Adipose tissue (tissue), 3 donors: Measurements from ENCODE around the gene COA5. TPM values are rescaled to one million over a fixed set of nuclear protein-coding genes. Genes with fewer than 3 reads are reported as not detected.

Source experiments
- H3K27ac ChIP-seq: one replicate; pipeline ENCODE4 v1.5.1; 2013; ENCODE audit warnings: low read depth, low read length
- WGBS, 3 donors: extraction: QIAGEN DNeasy Blood & Tissue Kit; methylation state at CpG; one replicate each; pipeline ENCODE4 v1.1.7; 2013; 5-methylcytosine and 5-hydroxymethylcytosine counted together
- polyA plus RNA-seq, 3 donors: library from polyadenylated mRNA; stranded (reverse); fragments of 200-250 nt; gene quantifications; one replicate each; pipeline ENCODE4 v1.2.3, GENCODE V29; 2013
- donor health status: healthy with polysubstance abuse.
- donor health status: Bipolar disorder and iron deficiency.
- donor health status: healthy.

COA5 gene
- polyA plus RNA-seq, 3 donors = 16.0 to 45.1 (median 19.3) TPM

GRCh38 chr2:98579926-98580325 lies 28.4 kb downstream of the COA5 start:
- H3K27ac ChIP-seq = no peak overlapping the region
- WGBS, 3 donors = 84 to 86% (median 86%) methylated on average over 7 of the region's 7 CpGs

GRCh38 chr2:98578231-98578630 lies 30.1 kb downstream of the COA5 start:
- no peak overlapping the region for H3K27ac ChIP-seq
- 92 to 93% (median 93%) methylated on average over 9 of the region's 9 CpGs for WGBS, 3 donors

- 70 to 80% (median 77%) methylated on average over 10 of the region's 10 CpGs for WGBS, 3 donors
- no peak overlapping the region for H3K27ac ChIP-seq
These were observed 31.0 kb downstream of the COA5 start for GRCh38 chr2:98577313-98577712.

GRCh38 chr2:98576666-98577312 lies 31.5 kb downstream of the COA5 start:
- 90 to 94% (median 93%) methylated on average over 22 of the region's 22 CpGs for WGBS, 3 donors
- no peak overlapping the region for H3K27ac ChIP-seq

GRCh38 chr2:98573426-98573825 lies 34.9 kb downstream of the COA5 start:
- no peak overlapping the region for H3K27ac ChIP-seq
- 92 to 96% (median 95%) methylated on average over 13 of the region's 13 CpGs for WGBS, 3 donors

GRCh38 chr2:98572676-98573075 lies 35.6 kb downstream of the COA5 start:
- WGBS, 3 donors = 84 to 93% (median 90%) methylated on average over 15 of the region's 15 CpGs
- H3K27ac ChIP-seq = no peak overlapping the region

- H3K27ac ChIP-seq = no peak overlapping the region
- WGBS, 3 donors = 75 to 91% (median 79%) methylated on average over 5 of the region's 5 CpGs
These were observed 36.1 kb downstream of the COA5 start for GRCh38 chr2:98572211-98572610.

GRCh38 chr2:98571796-98572195 lies 36.5 kb downstream of the COA5 start:
- 90 to 97% (median 95%) methylated on average over 9 of the region's 9 CpGs for WGBS, 3 donors
- H3K27ac ChIP-seq = no peak overlapping the region

- WGBS, 3 donors = 87 to 92% (median 87%) methylated on average over 12 to 13 of the region's 13 CpGs
- no peak overlapping the region for H3K27ac ChIP-seq
These were observed 37.1 kb downstream of the COA5 start for GRCh38 chr2:98571121-98571701.

- 91 to 96% (median 93%) methylated on average over 5 of the region's 5 CpGs for WGBS, 3 donors
- H3K27ac ChIP-seq = no peak overlapping the region
These were observed 38.0 kb downstream of the COA5 start for GRCh38 chr2:98570356-98570755.

GRCh38 chr2:98569915-98570314 lies 38.4 kb downstream of the COA5 start:
- 93 to 98% (median 96%) methylated on average over 13 of the region's 13 CpGs for WGBS, 3 donors
- no peak overlapping the region for H3K27ac ChIP-seq

- H3K27ac ChIP-seq = no peak overlapping the region
- 65 to 72% (median 70%) methylated on average over 19 of the region's 19 CpGs for WGBS, 3 donors
These were observed 39.0 kb downstream of the COA5 start for GRCh38 chr2:98569197-98569793.

GRCh38 chr2:98568161-98568956 lies 40.0 kb downstream of the COA5 start:
- 92 to 96% (median 95%) methylated on average over 10 to 11 of the region's 11 CpGs for WGBS, 3 donors
- H3K27ac ChIP-seq = no peak overlapping the region

GRCh38 chr2:98565941-98566340 lies 42.4 kb downstream of the COA5 start:
- 92 to 96% (median 96%) methylated on average over 19 of the region's 19 CpGs for WGBS, 3 donors
- no peak overlapping the region for H3K27ac ChIP-seq

GRCh38 chr2:98565286-98565860 lies 42.9 kb downstream of the COA5 start:
- WGBS, 3 donors = 79 to 92% (median 84%) methylated on average over 9 of the region's 9 CpGs
- H3K27ac ChIP-seq = no peak overlapping the region

- no peak overlapping the region for H3K27ac ChIP-seq
- WGBS, 3 donors = 70 to 91% (median 70%) methylated on average over 17 of the region's 17 CpGs
These were observed 43.7 kb downstream of the COA5 start for GRCh38 chr2:98564541-98565132.

- H3K27ac ChIP-seq = no peak overlapping the region
- 95 to 98% (median 97%) methylated on average over 13 of the region's 13 CpGs for WGBS, 3 donors
These were observed 44.9 kb downstream of the COA5 start for GRCh38 chr2:98563394-98563793.

- no peak overlapping the region for H3K27ac ChIP-seq
- WGBS, 3 donors = 79 to 88% (median 81%) methylated on average over 13 of the region's 13 CpGs
These were observed 46.2 kb downstream of the COA5 start for GRCh38 chr2:98561902-98562695.
